ENCODE data around the gene ZNF385A.

Gene ZNF385A

DNA sequence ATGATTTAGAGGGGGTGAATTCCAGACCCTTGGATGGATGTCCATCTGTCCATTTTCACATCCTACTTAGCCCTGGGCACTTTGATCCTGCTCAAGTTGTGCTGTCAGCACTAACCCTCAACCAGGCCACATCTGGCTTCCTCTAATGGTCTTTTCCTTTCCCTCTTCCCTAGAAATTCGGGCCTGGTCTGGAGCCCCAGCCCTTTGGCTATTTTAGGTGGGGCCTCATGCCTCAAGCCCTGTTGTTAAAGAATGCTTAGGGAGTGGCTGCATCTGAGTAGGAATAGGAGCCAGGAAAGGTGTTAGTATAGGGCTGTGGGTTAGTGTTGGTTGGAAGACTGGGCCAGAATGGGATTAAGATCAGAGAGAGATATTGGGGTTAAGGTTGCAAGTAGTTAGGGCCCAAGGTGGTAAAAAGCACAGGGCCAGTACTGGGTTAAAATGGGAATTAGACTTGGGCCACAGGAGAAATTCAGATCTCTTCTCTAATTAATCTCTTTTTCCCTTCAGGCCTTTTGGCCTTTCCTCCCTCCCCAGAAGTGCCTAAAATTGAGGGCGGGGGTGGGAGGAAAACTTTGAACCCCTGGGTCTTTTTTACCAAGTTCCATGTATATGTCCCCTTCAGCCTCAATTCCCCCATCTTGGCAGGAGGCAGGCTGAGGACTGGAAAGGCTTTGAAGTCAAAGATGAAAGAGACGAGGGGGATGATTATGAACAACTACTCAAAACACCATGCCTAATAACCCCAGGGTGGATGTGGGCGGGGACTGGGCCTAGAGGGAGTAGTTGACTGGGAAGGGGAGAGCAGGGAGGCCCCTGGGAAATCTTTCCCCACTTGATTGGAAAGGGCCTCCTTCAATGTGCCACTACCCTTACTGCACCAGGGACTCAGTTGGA, 4.0 kb upstream of the ZNF385A start (continued):
- TF ChIP-seq, protein P1, sequence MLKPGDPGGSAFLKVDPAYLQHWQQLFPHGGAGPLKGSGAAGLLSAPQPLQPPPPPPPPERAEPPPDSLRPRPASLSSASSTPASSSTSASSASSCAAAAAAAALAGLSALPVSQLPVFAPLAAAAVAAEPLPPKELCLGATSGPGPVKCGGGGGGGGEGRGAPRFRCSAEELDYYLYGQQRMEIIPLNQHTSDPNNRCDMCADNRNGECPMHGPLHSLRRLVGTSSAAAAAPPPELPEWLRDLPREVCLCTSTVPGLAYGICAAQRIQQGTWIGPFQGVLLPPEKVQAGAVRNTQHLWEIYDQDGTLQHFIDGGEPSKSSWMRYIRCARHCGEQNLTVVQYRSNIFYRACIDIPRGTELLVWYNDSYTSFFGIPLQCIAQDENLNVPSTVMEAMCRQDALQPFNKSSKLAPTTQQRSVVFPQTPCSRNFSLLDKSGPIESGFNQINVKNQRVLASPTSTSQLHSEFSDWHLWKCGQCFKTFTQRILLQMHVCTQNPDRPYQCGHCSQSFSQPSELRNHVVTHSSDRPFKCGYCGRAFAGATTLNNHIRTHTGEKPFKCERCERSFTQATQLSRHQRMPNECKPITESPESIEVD (tag by site-specific recombination; IDR thresholded peaks at IDR 0.05): no peak
- TF ChIP-seq ZNF777 (tag by site-specific recombination; IDR thresholded peaks at IDR 0.05; ENCODE audit: borderline replicate concordance): no peak
- TF ChIP-seq, protein P2, sequence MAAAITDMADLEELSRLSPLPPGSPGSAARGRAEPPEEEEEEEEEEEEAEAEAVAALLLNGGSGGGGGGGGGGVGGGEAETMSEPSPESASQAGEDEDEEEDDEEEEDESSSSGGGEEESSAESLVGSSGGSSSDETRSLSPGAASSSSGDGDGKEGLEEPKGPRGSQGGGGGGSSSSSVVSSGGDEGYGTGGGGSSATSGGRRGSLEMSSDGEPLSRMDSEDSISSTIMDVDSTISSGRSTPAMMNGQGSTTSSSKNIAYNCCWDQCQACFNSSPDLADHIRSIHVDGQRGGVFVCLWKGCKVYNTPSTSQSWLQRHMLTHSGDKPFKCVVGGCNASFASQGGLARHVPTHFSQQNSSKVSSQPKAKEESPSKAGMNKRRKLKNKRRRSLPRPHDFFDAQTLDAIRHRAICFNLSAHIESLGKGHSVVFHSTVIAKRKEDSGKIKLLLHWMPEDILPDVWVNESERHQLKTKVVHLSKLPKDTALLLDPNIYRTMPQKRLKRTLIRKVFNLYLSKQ (tag by site-specific recombination; IDR thresholded peaks at IDR 0.05; ENCODE audit: borderline replicate concordance): no peak
- no peak for TF ChIP-seq ZNF621 (tag by site-specific recombination; IDR thresholded peaks at IDR 0.05)
- TF ChIP-seq, protein P3, sequence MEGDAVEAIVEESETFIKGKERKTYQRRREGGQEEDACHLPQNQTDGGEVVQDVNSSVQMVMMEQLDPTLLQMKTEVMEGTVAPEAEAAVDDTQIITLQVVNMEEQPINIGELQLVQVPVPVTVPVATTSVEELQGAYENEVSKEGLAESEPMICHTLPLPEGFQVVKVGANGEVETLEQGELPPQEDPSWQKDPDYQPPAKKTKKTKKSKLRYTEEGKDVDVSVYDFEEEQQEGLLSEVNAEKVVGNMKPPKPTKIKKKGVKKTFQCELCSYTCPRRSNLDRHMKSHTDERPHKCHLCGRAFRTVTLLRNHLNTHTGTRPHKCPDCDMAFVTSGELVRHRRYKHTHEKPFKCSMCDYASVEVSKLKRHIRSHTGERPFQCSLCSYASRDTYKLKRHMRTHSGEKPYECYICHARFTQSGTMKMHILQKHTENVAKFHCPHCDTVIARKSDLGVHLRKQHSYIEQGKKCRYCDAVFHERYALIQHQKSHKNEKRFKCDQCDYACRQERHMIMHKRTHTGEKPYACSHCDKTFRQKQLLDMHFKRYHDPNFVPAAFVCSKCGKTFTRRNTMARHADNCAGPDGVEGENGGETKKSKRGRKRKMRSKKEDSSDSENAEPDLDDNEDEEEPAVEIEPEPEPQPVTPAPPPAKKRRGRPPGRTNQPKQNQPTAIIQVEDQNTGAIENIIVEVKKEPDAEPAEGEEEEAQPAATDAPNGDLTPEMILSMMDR (tag by site-specific recombination; IDR thresholded peaks at IDR 0.05): no peak
- no peak; the same call in 1 of the 2 replicates for TF ChIP-seq KLF10 (tag by site-specific recombination; IDR thresholded peaks at IDR 0.05)
- TF ChIP-seq ZBTB21 (tag by site-specific recombination; IDR thresholded peaks at IDR 0.05): 0 out of 2 replicates have a peak, but pooled peaks have one; percentile 18
- TF ChIP-seq, protein P4, sequence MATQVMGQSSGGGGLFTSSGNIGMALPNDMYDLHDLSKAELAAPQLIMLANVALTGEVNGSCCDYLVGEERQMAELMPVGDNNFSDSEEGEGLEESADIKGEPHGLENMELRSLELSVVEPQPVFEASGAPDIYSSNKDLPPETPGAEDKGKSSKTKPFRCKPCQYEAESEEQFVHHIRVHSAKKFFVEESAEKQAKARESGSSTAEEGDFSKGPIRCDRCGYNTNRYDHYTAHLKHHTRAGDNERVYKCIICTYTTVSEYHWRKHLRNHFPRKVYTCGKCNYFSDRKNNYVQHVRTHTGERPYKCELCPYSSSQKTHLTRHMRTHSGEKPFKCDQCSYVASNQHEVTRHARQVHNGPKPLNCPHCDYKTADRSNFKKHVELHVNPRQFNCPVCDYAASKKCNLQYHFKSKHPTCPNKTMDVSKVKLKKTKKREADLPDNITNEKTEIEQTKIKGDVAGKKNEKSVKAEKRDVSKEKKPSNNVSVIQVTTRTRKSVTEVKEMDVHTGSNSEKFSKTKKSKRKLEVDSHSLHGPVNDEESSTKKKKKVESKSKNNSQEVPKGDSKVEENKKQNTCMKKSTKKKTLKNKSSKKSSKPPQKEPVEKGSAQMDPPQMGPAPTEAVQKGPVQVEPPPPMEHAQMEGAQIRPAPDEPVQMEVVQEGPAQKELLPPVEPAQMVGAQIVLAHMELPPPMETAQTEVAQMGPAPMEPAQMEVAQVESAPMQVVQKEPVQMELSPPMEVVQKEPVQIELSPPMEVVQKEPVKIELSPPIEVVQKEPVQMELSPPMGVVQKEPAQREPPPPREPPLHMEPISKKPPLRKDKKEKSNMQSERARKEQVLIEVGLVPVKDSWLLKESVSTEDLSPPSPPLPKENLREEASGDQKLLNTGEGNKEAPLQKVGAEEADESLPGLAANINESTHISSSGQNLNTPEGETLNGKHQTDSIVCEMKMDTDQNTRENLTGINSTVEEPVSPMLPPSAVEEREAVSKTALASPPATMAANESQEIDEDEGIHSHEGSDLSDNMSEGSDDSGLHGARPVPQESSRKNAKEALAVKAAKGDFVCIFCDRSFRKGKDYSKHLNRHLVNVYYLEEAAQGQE (tag by site-specific recombination; IDR thresholded peaks at IDR 0.05): no peak
- peak; percentile 57; the same call in 1 of the 2 replicates for TF ChIP-seq TCF7L2 (IDR thresholded peaks at IDR 0.05; ENCODE audit: borderline replicate concordance, low read depth, low read length)
- TF ChIP-seq ZNF549 (tag by site-specific recombination; IDR thresholded peaks at IDR 0.05): no peak
- no peak for TF ChIP-seq ZNF571 (tag by site-specific recombination; IDR thresholded peaks at IDR 0.05)
- TF ChIP-seq ZNF530 (tag by site-specific recombination; IDR thresholded peaks at IDR 0.05; ENCODE audit: low read depth): no peak
- no peak for TF ChIP-seq ZNF48 (tag by site-specific recombination; IDR thresholded peaks at IDR 0.05)
- TF ChIP-seq ZNF133 (tag by site-specific recombination; IDR thresholded peaks at IDR 0.05): no peak
- TF ChIP-seq ZNF555 (tag by site-specific recombination; conservative IDR thresholded peaks at IDR 0.05): no peak
- no peak for TF ChIP-seq ZNF529 (tag by site-specific recombination; IDR thresholded peaks at IDR 0.05; ENCODE audit: insufficient replicate concordance)
- TF ChIP-seq ZNF776 (tag by site-specific recombination; IDR thresholded peaks at IDR 0.05; ENCODE audit: borderline replicate concordance): no peak
- no peak for TF ChIP-seq ZNF121 (tag by site-specific recombination; IDR thresholded peaks at IDR 0.05)
- no peak for TF ChIP-seq HOXC10 (CRISPR knock-in tag; IDR thresholded peaks at IDR 0.05)
- no peak for TF ChIP-seq ZNF311 (tag by site-specific recombination; IDR thresholded peaks at IDR 0.05; ENCODE audit: borderline replicate concordance)
- no peak for TF ChIP-seq ZNF2 (tag by site-specific recombination; IDR thresholded peaks at IDR 0.05)
- TF ChIP-seq ZNF433 (tag by site-specific recombination; IDR thresholded peaks at IDR 0.05; ENCODE audit: low read depth): no peak
- TF ChIP-seq, protein P5, sequence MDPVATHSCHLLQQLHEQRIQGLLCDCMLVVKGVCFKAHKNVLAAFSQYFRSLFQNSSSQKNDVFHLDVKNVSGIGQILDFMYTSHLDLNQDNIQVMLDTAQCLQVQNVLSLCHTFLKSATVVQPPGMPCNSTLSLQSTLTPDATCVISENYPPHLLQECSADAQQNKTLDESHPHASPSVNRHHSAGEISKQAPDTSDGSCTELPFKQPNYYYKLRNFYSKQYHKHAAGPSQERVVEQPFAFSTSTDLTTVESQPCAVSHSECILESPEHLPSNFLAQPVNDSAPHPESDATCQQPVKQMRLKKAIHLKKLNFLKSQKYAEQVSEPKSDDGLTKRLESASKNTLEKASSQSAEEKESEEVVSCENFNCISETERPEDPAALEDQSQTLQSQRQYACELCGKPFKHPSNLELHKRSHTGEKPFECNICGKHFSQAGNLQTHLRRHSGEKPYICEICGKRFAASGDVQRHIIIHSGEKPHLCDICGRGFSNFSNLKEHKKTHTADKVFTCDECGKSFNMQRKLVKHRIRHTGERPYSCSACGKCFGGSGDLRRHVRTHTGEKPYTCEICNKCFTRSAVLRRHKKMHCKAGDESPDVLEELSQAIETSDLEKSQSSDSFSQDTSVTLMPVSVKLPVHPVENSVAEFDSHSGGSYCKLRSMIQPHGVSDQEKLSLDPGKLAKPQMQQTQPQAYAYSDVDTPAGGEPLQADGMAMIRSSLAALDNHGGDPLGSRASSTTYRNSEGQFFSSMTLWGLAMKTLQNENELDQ (tag by site-specific recombination; IDR thresholded peaks at IDR 0.05; ENCODE audit: low read depth): no peak
- no peak for TF ChIP-seq SCRT1 (tag by site-specific recombination; IDR thresholded peaks at IDR 0.05; ENCODE audit: borderline replicate concordance)
- TF ChIP-seq, protein P6, sequence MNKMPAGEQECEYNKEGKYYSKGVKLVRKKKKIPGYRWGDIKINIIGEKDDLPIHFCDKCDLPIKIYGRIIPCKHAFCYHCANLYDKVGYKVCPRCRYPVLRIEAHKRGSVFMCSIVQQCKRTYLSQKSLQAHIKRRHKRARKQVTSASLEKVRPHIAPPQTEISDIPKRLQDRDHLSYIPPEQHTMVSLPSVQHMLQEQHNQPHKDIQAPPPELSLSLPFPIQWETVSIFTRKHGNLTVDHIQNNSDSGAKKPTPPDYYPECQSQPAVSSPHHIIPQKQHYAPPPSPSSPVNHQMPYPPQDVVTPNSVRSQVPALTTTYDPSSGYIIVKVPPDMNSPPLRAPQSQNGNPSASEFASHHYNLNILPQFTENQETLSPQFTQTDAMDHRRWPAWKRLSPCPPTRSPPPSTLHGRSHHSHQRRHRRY (tag by site-specific recombination; IDR thresholded peaks at IDR 0.05): no peak
- no peak for TF ChIP-seq HOXA7 (CRISPR knock-in tag; IDR thresholded peaks at IDR 0.05; ENCODE audit: borderline replicate concordance)
- no peak for TF ChIP-seq ZNF768 (tag by site-specific recombination; IDR thresholded peaks at IDR 0.05)
